HepG2 (cell line): ENCODE results near the gene DLEC1. TPM values are rescaled to one million over a fixed set of nuclear protein-coding genes. Genes with fewer than 3 reads are reported as not detected.

Experiments used
- ATAC-seq: fragments of 200-7000 bp; cut with Tn5 transposase; 3 replicates; pipeline ENCODE4 v1.9.1; 2020; ENCODE audit warnings: mild to moderate bottlenecking, moderate library complexity
- BruUV-seq: library from RNA; stranded (reverse); fragments of 400-500 nt; replicated peaks from 2 replicates; lab custom pipeline; 2021; lab: Mats Ljungman, UMichigan
- CTCF ChIA-PET: fragments of 300-600 bp; formaldehyde crosslinking; extraction: SDS; loops from one replicate; lab custom pipeline; 2021; ENCODE audit warnings: low total read pairs, inconsistent platforms, low intra/inter-chr PET ratio; lab: Yijun Ruan, JAX
- POLR2A ChIA-PET: fragments of 350-600 bp; sonication (Branson Sonifier 250); formaldehyde crosslinking; loops from one replicate; lab custom pipeline; 2020; ENCODE audit warnings: antibody characterized with exemption, inconsistent platforms; lab: Yijun Ruan, JAX
- DNase-seq: peaks from one replicate; pipeline ENCODE4 v3.0.0-alpha.2; 2015; ENCODE audit warnings: low spot score
- FAIRE-seq: peaks from 3 replicates; lab custom pipeline; 2011; peaks lifted over from hg19 to GRCh38; lab: Jason Lieb, UNC
- H2AFZ ChIP-seq: one replicate; pipeline ENCODE4 v1.6.1; 2011; ENCODE audit warnings: low read length, inconsistent platforms
- H3K27ac ChIP-seq: fragments of 300-600 bp; 3 replicates; pipeline ENCODE4 v1.8.0; 2011; ENCODE audit warnings: mixed run types, mild to moderate bottlenecking, mixed read lengths, low read length, inconsistent platforms; ENCODE audit not compliant: insufficient read depth; ENCODE audit errors: extremely low read length
- H3K27me3 ChIP-seq, 2 experiments: fragments of 200-600 bp in 1 of 2; 2 replicates in 1 of 2; 3 replicates in 1 of 2; pipeline versions ENCODE4 v1.6.0 to v1.8.0; 2011; ENCODE audit warnings: low read length in 2 of 2, mild to moderate bottlenecking in 2 of 2, moderate library complexity in 2 of 2, inconsistent platforms in 1 of 2; ENCODE audit not compliant: insufficient read depth in 2 of 2, control insufficient read depth in 1 of 2
- H3K36me3 ChIP-seq, 2 experiments: fragments of 200-600 bp in 1 of 2; replicated peaks in 1 of 2; 2 replicates in 1 of 2; 3 replicates in 1 of 2; pipeline versions ENCODE4 v1.5.1 to v1.8.0; 2011; ENCODE audit warnings: low read length in 2 of 2, inconsistent platforms in 1 of 2; ENCODE audit not compliant: insufficient read depth in 2 of 2, control insufficient read depth in 1 of 2
- H3K4me1 ChIP-seq: 2 replicates; pipeline ENCODE4 v1.5.1; 2012; ENCODE audit warnings: low read length, inconsistent platforms; ENCODE audit not compliant: insufficient read depth
- H3K4me2 ChIP-seq: 2 replicates; pipeline ENCODE4 v1.6.0; 2011; ENCODE audit warnings: low read depth, low read length, inconsistent platforms
- H3K4me3 ChIP-seq, 3 experiments: fragments of 200-600 bp in 1 of 3; sonication (generic), shearing (Covaris generic) in 1 of 3; replicated peaks in 1 of 3; 2 replicates each; pipeline ENCODE4 v1.5.1; 2011 to 2016; ENCODE audit warnings: low read length in 3 of 3, inconsistent platforms in 2 of 3, low read depth in 2 of 3, mild to moderate bottlenecking in 2 of 3, control low read depth in 1 of 3, mixed read lengths in 1 of 3; ENCODE audit not compliant: insufficient read depth in 1 of 3
- H3K79me2 ChIP-seq: one replicate; pipeline ENCODE4 v1.6.1; 2011; ENCODE audit warnings: low read length, inconsistent platforms; ENCODE audit not compliant: insufficient read depth
- H3K9ac ChIP-seq: 2 replicates; pipeline ENCODE4 v1.6.0; 2011; ENCODE audit warnings: mild to moderate bottlenecking, low read depth, low read length, inconsistent platforms; ENCODE audit not compliant: insufficient read depth
- H3K9me3 ChIP-seq: 2 replicates; pipeline ENCODE4 v1.5.1; 2012; ENCODE audit warnings: mild to moderate bottlenecking, low read length
- H4K20me1 ChIP-seq: 2 replicates; pipeline ENCODE4 v1.6.0; 2011; ENCODE audit warnings: inconsistent platforms, mild to moderate bottlenecking, low read length, moderate library complexity; ENCODE audit not compliant: insufficient read depth
- ARHGAP35 ChIP-seq: sonication (generic); formaldehyde crosslinking; IDR thresholded peaks from 2 replicates; pipeline ENCODE4 v1.9.0; 2022; ENCODE audit warnings: mild to moderate bottlenecking, inconsistent platforms, moderate library complexity, missing genetic modification reagents, borderline replicate concordance
- DMTF1 ChIP-seq: sonication (generic); formaldehyde crosslinking; IDR thresholded peaks from 2 replicates; pipeline ENCODE4 v1.4.0; 2020; ENCODE audit warnings: mild to moderate bottlenecking, missing genetic modification reagents
- ETS1 ChIP-seq: sonication (generic); formaldehyde crosslinking; IDR thresholded peaks from 2 replicates; pipeline ENCODE4 v1.4.0; 2020; ENCODE audit warnings: missing genetic modification reagents
- GZF1 ChIP-seq: sonication (generic); formaldehyde crosslinking; IDR thresholded peaks from 2 replicates; pipeline ENCODE4 v1.5.1; 2020; ENCODE audit warnings: mild to moderate bottlenecking, missing genetic modification reagents
- MTF2 ChIP-seq: sonication (generic); formaldehyde crosslinking; IDR thresholded peaks from 2 replicates; pipeline ENCODE4 v1.5.0; 2020; ENCODE audit warnings: missing genetic modification reagents, borderline replicate concordance
- ZFP90 ChIP-seq: sonication (generic); formaldehyde crosslinking; IDR thresholded peaks from 2 replicates; pipeline ENCODE4 v1.8.0; 2022; ENCODE audit warnings: missing genetic modification reagents, mild to moderate bottlenecking, inconsistent platforms, borderline replicate concordance
- ZNF124 ChIP-seq: sonication (generic); formaldehyde crosslinking; IDR thresholded peaks from 2 replicates; pipeline ENCODE4 v1.4.0; 2020; ENCODE audit warnings: missing genetic modification reagents
- ZNF143 ChIP-seq: sonication (generic); formaldehyde crosslinking; IDR thresholded peaks from 2 replicates; pipeline ENCODE4 v1.4.0; 2020; ENCODE audit warnings: missing genetic modification reagents
- ZNF501 ChIP-seq: sonication (generic); formaldehyde crosslinking; IDR thresholded peaks from 2 replicates; pipeline ENCODE4 v1.5.1; 2020; ENCODE audit warnings: mild to moderate bottlenecking, moderate library complexity, missing genetic modification reagents
- ZNF564 ChIP-seq: sonication (generic); formaldehyde crosslinking; IDR thresholded peaks from 2 replicates; pipeline ENCODE4 v1.8.1; 2023; ENCODE audit warnings: mild to moderate bottlenecking, missing genetic modification reagents
- ZNF597 ChIP-seq: sonication (generic); formaldehyde crosslinking; IDR thresholded peaks from 2 replicates; pipeline ENCODE4 v1.5.0; 2020; ENCODE audit warnings: missing genetic modification reagents
- ZNF605 ChIP-seq: sonication (generic); formaldehyde crosslinking; IDR thresholded peaks from 2 replicates; pipeline ENCODE4 v1.8.0; 2022; ENCODE audit warnings: mild to moderate bottlenecking, missing genetic modification reagents
- ZNF687 ChIP-seq: sonication (generic); formaldehyde crosslinking; IDR thresholded peaks from 2 replicates; pipeline ENCODE4 v1.5.1; 2020; ENCODE audit warnings: mild to moderate bottlenecking, missing genetic modification reagents, moderate library complexity
- ZNF761 ChIP-seq: sonication (generic); formaldehyde crosslinking; conservative IDR thresholded peaks from 2 replicates; pipeline ENCODE4 v1.4.0; 2020; ENCODE audit warnings: mild to moderate bottlenecking, missing genetic modification reagents
- WGBS: methylation state at CpG from one replicate; pipeline ENCODE4 v1.1.6; 2017; ENCODE audit warnings: low lambda C conversion rate; 5-methylcytosine and 5-hydroxymethylcytosine counted together
- in situ Hi-C: cut with HindIII; loops from 2 replicates; pipeline ENCODE4 v1.10.0; 2017; ENCODE audit warnings: low pct_unique_long_range_greater_than_20kb; ENCODE audit not compliant: extremely low pct_ligation_motif_present
- intact Hi-C: fragments of 100-400 bp; cut with micrococcal nuclease; formaldehyde crosslinking; loops from one replicate; pipeline ENCODE4 v1.10.0; 2022; ENCODE audit not compliant: unreplicated experiment
- polyA plus RNA-seq, 8 experiments: library from polyadenylated mRNA; depleted of rRNA in 3 of 8; stranded (reverse) in 7 of 8; unstranded in 1 of 8; fragments of >200 nt; fragmentation: Illumina TruSeq in 4 of 8; extraction: Trizol in 4 of 8; gene quantifications; 2 replicates each; pipeline versions ENCODE4 v1.2.1 to v1.2.3, GENCODE V29; 2011 to 2016; ENCODE audit warnings: low read depth in 4 of 8, missing spikeins in 1 of 8, mixed read lengths in 1 of 8; ENCODE audit not compliant: insufficient read depth in 1 of 8
- total RNA-seq, 5 experiments: library from RNA; depleted of rRNA; stranded (reverse); fragments of >200 nt; fragmentation: Illumina TruSeq; extraction: Trizol; gene quantifications; 2 replicates each; pipeline ENCODE4 v1.2.3, GENCODE V29; 2016; ENCODE audit warnings: low read depth in 1 of 5

The DLEC1 gene
- total and polyA plus RNA-seq, 2 of the 13 experiments (the other 11 are each of a cell fraction or from before 2014, with no cell fraction given): 0.09 TPM; not detected in 1

- no peak overlapping the region for H3K27ac ChIP-seq
- no peak overlapping the region for H3K4me3 ChIP-seq
- no TSS peak for BruUV-seq
- no peaks in the 10 kb centered on the region for H3K79me2 ChIP-seq
- H4K20me1 ChIP-seq: peaks cover 7% of the 10 kb centered on the region; the same call in 1 of the 2 replicates
- peaks cover 4 to 18% of the 10 kb centered on the region in 2 experiments; a peak in 4 of 5 replicates for H3K36me3 ChIP-seq
- no peak overlapping the region for H3K4me2 ChIP-seq
- H2AFZ ChIP-seq: no peak overlapping the region
- FAIRE-seq (no peak), DNase-seq (no peak), ATAC-seq (peak; percentile 4)
- H3K9me3 ChIP-seq: no peaks in the 10 kb centered on the region
- peaks cover 5% of the 10 kb centered on the region; the same call in 1 of the 2 replicates for H3K4me1 ChIP-seq
- intact Hi-C loops (loop anchor here (2.0 kb wide), 1 partner anchor 16 kb away; no protein-coding TSS in a partner anchor), in situ Hi-C loops (loop anchor here (10.0 kb wide), 1 partner anchor 158 kb away; no protein-coding TSS in a partner anchor)
- H3K9ac ChIP-seq: no peak overlapping the region
- ChIA-PET CTCF (no interaction called here), POLR2A (interaction anchor here (1.0 to 8.0 kb wide), 4 partner anchors 14 to 142 kb away, joined by 3 to 87 read pairs (median 44); partner anchors contain the start of genes ACAA1, MYD88 and OXSR1)
- WGBS: 78% methylated on average over 7 of the region's 12 CpGs
- H3K27me3 ChIP-seq: peaks cover 5 to 19% of the 10 kb centered on the region in 2 experiments; a peak in 4 of 5 replicates
- TF ChIP-seq ZNF564: no peak
- TF ChIP-seq ZFP90 (CRISPR knock-in tag): no peak
- TF ChIP-seq ZNF605 (CRISPR knock-in tag): no peak
- TF ChIP-seq ZNF761: no peak
- TF ChIP-seq ZNF687 (CRISPR knock-in tag): no peak; the same call in 1 of the 2 replicates
- no peak for TF ChIP-seq MTF2 (CRISPR knock-in tag)
- TF ChIP-seq ARHGAP35 (CRISPR knock-in tag): no peak
- no peak for TF ChIP-seq ZNF501 (CRISPR knock-in tag)
- TF ChIP-seq ZNF143 (CRISPR knock-in tag): no peak
- no peak for TF ChIP-seq ZNF124 (CRISPR knock-in tag)
- TF ChIP-seq ETS1: no peak
- TF ChIP-seq GZF1: no peak
- TF ChIP-seq DMTF1 (CRISPR knock-in tag): no peak
- TF ChIP-seq ZNF597 (CRISPR knock-in tag): no peak
These were observed 77.6 kb downstream of the DLEC1 start for GRCh38 chr3:38116471-38117162.
